Mucosa of stomach (tissue), 1 donor: ENCODE data around the gene NFKBIZ.
"Not testable (repeated sequence)": the region's sequence is repeated elsewhere in the genome, so short reads cannot be mapped to it uniquely, and the experiment has no call there.

Experiments used
- H3K27me3 ChIP-seq: one replicate; pipeline ENCODE4 v1.7.0; 2013; ENCODE audit warnings: mild to moderate bottlenecking, low read length; ENCODE audit not compliant: control insufficient read depth, insufficient read depth
- H3K36me3 ChIP-seq: one replicate; pipeline ENCODE4 v1.7.0; 2013; ENCODE audit warnings: low read length; ENCODE audit not compliant: control insufficient read depth, insufficient read depth
- H3K4me1 ChIP-seq: one replicate; pipeline ENCODE4 v1.7.0; 2013; ENCODE audit warnings: mild to moderate bottlenecking, low read length; ENCODE audit not compliant: control insufficient read depth, insufficient read depth
- H3K4me3 ChIP-seq: one replicate; pipeline ENCODE4 v1.7.0; 2013; ENCODE audit warnings: low read length
- H3K9ac ChIP-seq: one replicate; pipeline ENCODE4 v1.7.0; 2013; ENCODE audit warnings: mild to moderate bottlenecking, low read length, moderate library complexity
- H3K9me3 ChIP-seq: one replicate; pipeline ENCODE4 v1.7.0; 2013; ENCODE audit warnings: mild to moderate bottlenecking, low read length, moderate library complexity; ENCODE audit not compliant: control insufficient read depth
- donor health status: Pancreatic carcinoma.

NFKBIZ gene

DNA sequence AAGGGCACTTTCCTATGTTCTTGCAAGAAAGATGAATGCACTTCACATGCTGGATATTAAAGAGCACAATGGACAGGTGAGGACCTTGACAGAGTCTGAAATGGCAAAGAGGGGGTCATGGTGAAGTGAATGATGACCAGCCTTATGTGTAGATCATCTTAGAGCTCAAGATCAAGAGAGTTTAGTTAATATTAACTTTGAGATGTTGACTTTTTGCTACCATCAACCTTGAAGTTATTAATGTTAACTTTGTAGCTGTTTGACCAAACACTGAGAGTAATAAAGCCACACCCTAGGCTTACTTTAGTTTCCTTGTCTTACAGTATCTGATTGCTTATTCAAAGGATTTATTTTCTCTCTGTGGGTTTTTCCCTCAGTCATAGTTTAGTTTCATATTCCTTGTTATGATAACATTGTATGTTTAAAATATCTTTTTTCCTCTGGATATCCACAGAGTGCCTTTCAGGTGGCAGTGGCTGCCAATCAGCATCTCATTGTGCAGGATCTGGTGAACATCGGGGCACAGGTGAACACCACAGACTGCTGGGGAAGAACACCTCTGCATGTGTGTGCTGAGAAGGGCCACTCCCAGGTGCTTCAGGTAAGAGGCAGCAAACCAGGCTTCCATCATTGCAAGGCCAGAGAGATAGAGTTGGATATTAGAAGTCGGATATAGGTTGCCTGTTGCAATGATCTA lies 5.4 kb downstream of the NFKBIZ start:
- peaks cover 27% of the 10 kb centered on the region for H3K36me3 ChIP-seq
- peaks cover 36% of the 10 kb centered on the region for H3K4me1 ChIP-seq
- no peak overlapping the region for H3K4me3 ChIP-seq
- H3K27me3 ChIP-seq: no peaks in the 10 kb centered on the region
- H3K9me3 ChIP-seq: no peaks in the 10 kb centered on the region
- H3K9ac ChIP-seq: peak overlapping the region; percentile 23

DNA sequence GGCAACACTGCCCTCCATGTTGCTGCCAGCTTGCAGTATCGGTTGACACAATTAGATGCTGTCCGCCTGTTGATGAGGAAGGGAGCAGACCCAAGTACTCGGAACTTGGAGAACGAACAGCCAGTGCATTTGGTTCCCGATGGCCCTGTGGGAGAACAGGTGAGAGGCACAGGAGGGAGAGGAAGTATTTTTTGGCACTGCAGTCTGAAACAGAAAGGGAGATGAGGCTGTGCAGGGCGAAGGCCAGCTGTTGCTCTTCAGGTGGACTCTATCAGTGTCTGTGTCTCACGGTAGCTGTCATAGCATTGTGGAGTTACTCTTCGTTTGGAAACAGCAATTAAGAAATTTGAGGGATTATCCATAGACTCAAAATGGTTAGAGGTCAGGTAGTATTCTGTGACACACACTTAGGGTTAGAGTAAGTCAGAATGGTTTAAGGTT lies 8.0 kb downstream of the NFKBIZ start:
- Histone ChIP-seq H3K36me3 (peaks cover 27% of the 10 kb centered on the region), H3K9me3 (no peaks in the 10 kb centered on the region), H3K4me1 (peaks cover 36% of the 10 kb centered on the region), H3K9ac (peak overlapping the region; percentile 26), H3K27me3 (no peaks in the 10 kb centered on the region), H3K4me3 (peak overlapping the region; percentile 3)

DNA sequence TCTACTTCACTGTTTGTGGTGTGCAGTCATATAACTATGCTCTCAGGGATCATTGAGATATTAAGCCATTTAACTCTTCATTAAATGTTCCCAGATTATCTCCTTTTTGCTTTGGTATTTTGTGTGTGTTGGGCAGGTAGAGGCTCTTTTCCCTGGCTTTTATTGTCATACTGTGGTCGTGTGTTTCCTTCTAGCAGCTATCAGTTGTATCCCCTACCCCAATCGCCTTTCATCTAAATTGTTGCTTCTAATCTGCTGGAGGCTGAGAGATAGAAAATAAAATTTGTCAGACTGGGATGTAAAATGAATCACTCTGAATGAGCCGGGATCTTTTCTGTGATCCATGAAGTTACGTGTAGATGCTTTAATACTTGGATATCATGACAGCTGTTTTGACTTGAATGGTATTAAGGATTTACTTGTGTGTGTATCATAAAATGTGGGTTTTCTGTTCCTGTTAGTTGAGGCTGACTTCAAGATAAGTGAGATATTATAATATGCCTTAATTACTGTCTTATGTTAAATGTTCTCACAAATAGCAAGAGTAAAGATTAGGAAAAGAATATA lies 9.2 kb downstream of the NFKBIZ start:
- Histone ChIP-seq H3K4me3 (no peak overlapping the region), H3K36me3 (peaks cover 22% of the 10 kb centered on the region), H3K4me1 (peaks cover 28% of the 10 kb centered on the region), H3K27me3 (no peaks in the 10 kb centered on the region), H3K9ac (peak overlapping the region; percentile 6), H3K9me3 (no peaks in the 10 kb centered on the region)

DNA sequence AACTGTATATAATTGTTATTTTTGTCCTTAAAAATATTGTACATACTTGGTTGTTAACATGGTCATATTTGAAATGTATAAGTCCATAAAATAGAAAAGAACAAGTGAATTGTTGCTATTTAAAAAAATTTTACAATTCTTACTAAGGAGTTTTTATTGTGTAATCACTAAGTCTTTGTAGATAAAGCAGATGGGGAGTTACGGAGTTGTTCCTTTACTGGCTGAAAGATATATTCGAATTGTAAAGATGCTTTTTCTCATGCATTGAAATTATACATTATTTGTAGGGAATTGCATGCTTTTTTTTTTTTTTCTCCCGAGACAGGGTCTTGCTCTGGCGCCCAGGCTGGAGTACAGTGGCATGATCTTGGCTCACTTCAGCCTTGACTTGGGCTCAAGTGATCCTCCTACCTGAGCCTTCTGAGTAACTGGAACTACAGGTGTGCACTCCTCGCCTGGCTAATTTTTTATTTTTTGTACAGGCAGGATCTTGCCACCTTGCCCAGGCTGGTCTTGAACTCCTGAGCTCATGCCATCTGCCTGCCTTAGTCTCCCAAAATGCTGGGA lies 10.7 kb downstream of the NFKBIZ start:
- Histone ChIP-seq H3K27me3 (no peaks in the 10 kb centered on the region), H3K4me1 (peaks cover 23% of the 10 kb centered on the region), H3K9me3 (no peaks in the 10 kb centered on the region), H3K4me3 (no peak overlapping the region), H3K36me3 (peaks cover 16% of the 10 kb centered on the region), H3K9ac (no peak overlapping the region)

DNA sequence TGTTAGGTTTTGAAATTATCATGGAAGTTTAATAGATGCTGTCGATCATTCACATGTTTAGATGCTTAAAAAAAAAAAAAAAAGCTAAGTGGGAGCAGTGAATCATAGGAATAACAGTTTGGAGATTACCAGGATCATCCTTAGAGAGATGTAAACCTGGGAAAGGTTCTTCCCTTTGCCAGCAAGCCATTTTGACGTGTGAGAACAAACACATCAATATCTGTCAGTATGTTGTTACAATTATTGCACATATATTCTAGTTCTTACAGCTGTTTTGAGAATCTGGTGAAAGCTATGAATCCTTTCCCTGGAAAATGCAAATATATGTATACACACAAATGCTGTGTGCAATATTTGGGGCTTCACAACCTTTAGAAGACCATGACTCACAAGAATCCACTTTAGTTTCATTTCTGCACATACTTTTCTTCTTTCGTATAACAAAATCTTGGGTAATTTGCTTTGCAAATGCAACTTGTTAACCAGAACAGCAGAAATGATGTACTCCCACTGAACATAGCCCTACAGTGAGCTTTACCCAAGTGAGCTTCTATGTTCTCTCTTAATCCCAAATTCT lies 12.0 kb downstream of the NFKBIZ start:
- Histone ChIP-seq H3K4me1 (peaks cover 20% of the 10 kb centered on the region), H3K9me3 (no peaks in the 10 kb centered on the region), H3K9ac (no peak overlapping the region), H3K36me3 (peaks cover 7% of the 10 kb centered on the region), H3K4me3 (no peak overlapping the region), H3K27me3 (no peaks in the 10 kb centered on the region)

DNA sequence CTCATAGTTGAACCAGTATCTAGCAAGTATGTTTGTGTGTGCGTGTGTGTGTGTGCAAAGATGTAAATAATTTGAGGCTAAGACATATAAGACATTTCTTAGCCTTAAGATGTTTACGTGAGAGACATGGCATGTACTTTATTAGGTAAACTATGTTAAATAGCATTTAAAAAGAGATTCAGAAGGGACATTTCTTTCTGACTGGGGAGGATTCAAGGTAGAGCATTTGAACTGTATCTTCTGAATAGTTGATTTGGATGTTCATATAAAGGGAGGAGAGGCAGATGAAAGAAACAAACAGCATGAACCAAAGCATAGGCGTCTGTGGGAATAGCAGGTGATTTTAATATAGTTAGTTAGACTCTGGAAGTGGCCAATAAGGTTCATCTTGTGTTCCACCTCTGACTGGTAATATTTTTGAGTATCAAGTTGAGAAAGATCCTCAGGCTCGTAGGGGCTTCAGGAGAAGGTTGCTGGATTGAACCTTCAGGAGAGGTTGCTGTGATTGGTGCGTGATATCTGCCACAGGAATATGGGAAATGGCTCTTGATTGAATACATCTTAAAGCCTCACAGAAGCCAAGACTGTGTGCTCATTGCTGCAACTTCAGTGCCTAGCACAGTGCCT lies 12.6 kb downstream of the NFKBIZ start:
- Histone ChIP-seq H3K9ac (no peak overlapping the region), H3K27me3 (no peaks in the 10 kb centered on the region), H3K4me3 (no peak overlapping the region), H3K9me3 (no peaks in the 10 kb centered on the region), H3K4me1 (peaks cover 18% of the 10 kb centered on the region), H3K36me3 (peaks cover 7% of the 10 kb centered on the region)

DNA sequence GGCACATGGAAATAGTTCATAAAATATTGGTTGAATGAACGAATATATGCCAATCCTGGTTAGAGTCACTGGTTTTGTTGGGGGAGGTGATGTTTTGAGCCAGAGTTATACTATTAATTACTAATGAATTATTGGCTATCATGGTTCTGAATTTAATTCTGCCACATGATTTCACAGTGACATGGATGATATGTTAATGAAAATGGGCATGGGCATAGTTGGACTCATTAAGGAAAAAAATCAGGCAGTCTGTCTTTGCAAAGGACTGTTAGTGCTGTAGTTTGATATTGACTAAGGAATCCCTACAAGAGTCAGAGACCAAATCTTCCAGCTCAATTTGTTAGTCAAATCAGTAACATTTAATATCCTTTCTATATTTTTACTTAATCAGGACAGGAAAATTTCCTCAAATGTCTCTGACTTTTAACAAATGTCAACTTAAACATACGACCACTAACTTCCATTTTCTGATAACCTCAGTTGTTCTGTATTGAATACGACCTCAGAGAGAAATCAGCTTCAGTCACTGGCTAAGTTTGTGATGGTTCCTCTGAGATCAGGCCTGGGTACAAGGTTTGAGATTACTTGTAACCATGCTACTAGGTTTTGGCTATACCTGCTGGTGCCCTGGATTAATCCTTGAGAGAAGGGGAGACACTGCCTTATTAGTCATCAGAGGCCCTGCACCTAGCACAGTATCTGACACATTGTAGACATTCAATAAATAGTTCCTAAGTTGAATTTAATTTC lies 13.3 kb downstream of the NFKBIZ start:
- H3K9me3 ChIP-seq: no peaks in the 10 kb centered on the region
- H3K4me1 ChIP-seq: peaks cover 15% of the 10 kb centered on the region
- H3K9ac ChIP-seq: no peak overlapping the region
- H3K27me3 ChIP-seq: no peaks in the 10 kb centered on the region
- H3K36me3 ChIP-seq: peaks cover 1% of the 10 kb centered on the region
- H3K4me3 ChIP-seq: no peak overlapping the region

DNA sequence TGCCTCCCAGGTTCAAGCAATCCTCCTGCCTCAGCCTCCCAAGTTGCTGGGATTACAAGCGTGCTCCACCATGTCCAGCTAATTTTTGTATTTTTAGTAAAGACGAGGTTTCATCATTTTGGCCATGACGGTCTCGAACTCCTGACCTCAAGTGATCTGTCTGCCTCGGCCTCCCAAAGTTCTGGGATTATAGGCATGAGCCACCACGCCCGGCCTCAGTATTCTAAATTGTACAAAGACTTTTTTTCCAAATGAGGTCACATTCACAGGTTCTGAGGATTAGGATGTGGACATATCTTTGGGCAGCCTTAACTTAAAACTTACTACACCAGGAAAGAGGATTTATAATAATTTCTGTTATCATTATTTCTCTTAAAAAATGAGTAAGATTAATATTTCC lies 15.6 kb downstream of the NFKBIZ start:
- H3K4me3 ChIP-seq, H3K27me3 ChIP-seq, H3K9ac ChIP-seq, H3K36me3 ChIP-seq, H3K9me3 ChIP-seq: not testable (repeated sequence)
- H3K4me1 ChIP-seq: peaks cover 30% of the 10 kb centered on the region

DNA sequence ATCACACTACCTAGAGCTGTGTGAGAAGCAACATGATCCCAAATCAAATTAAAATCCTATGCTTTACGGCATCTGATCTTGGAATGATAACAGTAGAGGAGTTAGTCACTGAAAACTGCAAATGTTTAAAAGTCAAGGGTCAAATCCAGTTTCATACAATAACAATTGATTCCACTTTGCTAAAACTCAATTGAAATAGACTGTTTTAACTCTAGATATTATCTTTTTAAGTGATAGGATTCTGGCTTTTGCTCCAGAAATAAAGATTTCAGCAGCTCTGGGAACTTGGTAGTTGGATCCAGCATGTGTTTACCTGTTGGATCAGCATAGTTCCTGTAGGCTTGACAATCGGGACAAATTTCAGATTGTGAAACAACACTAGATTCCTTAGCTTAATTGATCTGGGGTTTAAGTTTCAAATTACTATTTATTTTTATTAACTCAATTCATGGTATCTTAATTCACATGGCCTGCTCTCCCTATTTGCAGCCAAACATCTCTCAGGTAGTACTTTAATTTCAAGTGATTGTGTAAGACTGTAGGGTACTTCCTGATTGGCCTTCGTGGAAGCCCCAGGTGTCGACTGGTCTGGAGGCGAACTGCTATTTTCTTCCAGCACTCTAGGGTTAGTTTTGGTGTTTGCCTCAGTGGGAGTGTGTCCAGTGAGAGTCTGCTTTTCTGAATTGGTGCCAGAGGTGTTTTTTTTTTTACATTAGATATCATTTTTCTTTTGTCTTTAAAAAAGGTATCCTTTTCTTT lies 16.6 kb downstream of the NFKBIZ start:
- Histone ChIP-seq H3K36me3 (no peaks in the 10 kb centered on the region), H3K27me3 (no peaks in the 10 kb centered on the region), H3K9ac (no peak overlapping the region), H3K4me1 (peaks cover 30% of the 10 kb centered on the region), H3K9me3 (no peaks in the 10 kb centered on the region), H3K4me3 (no peak overlapping the region)

DNA sequence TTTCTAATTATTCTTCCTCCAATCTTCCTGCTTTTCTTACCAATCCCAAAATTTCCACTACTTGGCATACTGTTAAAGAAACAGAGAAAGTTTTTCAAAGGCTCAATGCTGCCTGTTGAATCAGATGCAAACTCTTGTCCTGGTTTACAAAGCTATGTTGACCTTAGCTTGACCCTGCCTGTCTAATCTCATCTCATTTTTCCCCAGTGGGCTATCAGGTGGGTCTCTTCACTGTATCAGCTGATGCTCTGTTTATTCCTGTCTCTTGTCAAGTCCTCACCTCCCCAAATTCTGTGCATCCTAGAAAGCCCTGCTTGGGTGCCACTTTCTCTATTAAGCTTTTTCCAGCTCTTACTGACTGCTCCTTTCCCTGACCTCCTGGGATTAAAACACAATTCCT lies 18.2 kb downstream of the NFKBIZ start:
- Histone ChIP-seq H3K36me3 (no peaks in the 10 kb centered on the region), H3K4me1 (peaks cover 30% of the 10 kb centered on the region), H3K4me3 (no peak overlapping the region), H3K27me3 (no peaks in the 10 kb centered on the region), H3K9ac (no peak overlapping the region), H3K9me3 (no peaks in the 10 kb centered on the region)

DNA sequence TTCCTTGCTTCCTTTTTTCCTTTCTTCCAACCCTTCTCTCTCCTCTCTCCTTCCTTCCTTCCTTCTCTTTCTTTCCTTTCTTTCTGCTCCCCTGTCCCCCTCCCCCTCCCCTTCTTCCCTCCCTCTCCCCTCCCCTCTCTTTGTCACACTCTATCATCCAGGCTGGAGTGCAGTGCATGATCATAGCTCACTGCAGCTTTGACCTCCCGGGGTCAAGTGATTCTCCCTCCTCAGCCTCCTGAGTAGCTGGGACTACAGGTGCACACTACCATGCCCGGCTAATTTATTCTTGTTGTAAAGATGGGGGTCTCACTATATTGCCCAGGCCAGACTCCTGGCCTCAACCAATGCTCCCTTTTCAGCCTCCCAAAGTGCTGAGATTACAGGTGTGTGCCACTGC lies 18.7 kb downstream of the NFKBIZ start:
- Histone ChIP-seq H3K4me3 (no peak overlapping the region), H3K9me3 (no peaks in the 10 kb centered on the region), H3K36me3 (no peaks in the 10 kb centered on the region), H3K4me1 (peaks cover 30% of the 10 kb centered on the region), H3K9ac (no peak overlapping the region), H3K27me3 (no peaks in the 10 kb centered on the region)
